Stomach (tissue), 9 donors: ENCODE measurements around the gene COPG2. TPM values are rescaled to one million over a fixed set of nuclear protein-coding genes. Genes with fewer than 3 reads are reported as not detected.

Experiments
- DNase-seq, 2 donors: peaks; one replicate each; pipeline versions ENCODE4 v3.0.0 to v3.0.0-alpha.2; 2013 to 2019
- H3K27ac ChIP-seq, 5 donors: fragments of 200-600 bp in 4 of 5; sonication (generic) in 4 of 5; one replicate each; pipeline ENCODE4 v1.5.1; 2013 to 2019; ENCODE audit warnings: mild to moderate bottlenecking in 1 of 5, moderate library complexity in 1 of 5
- H3K27me3 ChIP-seq, 3 donors: fragments of 200-600 bp; sonication (generic); one replicate each; pipeline ENCODE4 v1.5.1; 2017 to 2019; ENCODE audit warnings: mixed run types in 1 of 3
- H3K36me3 ChIP-seq, 4 donors: fragments of 200-600 bp; sonication (generic); 1 replicate in 3 of 4; 2 replicates in 1 of 4; pipeline ENCODE4 v1.5.1; 2016 to 2019
- H3K4me1 ChIP-seq, 4 donors: fragments of 200-600 bp; sonication (generic); one replicate each; pipeline ENCODE4 v1.5.1; 2016 to 2019
- H3K4me3 ChIP-seq, 4 donors: fragments of 200-600 bp; sonication (generic) in 3 of 4; one replicate each; pipeline ENCODE4 v1.5.1; 2016 to 2019; ENCODE audit warnings: mild to moderate bottlenecking in 1 of 4
- H3K9me3 ChIP-seq, 4 donors: fragments of 200-600 bp; sonication (generic); one replicate each; pipeline ENCODE4 v1.5.1; 2016 to 2019
- EP300 ChIP-seq: sonication (generic); formaldehyde crosslinking; IDR thresholded peaks from one replicate; pipeline ENCODE4 v1.6.1; 2017; ENCODE audit warnings: antibody characterized with exemption
- POLR2A ChIP-seq, 4 donors: fragments of 450-650 bp; IDR thresholded peaks; one replicate each; pipeline ENCODE4 v1.6.1; 2016; ENCODE audit warnings: antibody characterized with exemption in 4 of 4, control low read depth in 2 of 4, mild to moderate bottlenecking in 1 of 4, moderate library complexity in 1 of 4
- POLR2AphosphoS5 ChIP-seq, 3 donors: sonication (generic); formaldehyde crosslinking; IDR thresholded peaks; one replicate each; pipeline ENCODE4 v1.6.1; 2016; ENCODE audit warnings: antibody characterized with exemption in 3 of 3
- WGBS, 5 donors: extraction: QIAGEN DNeasy Blood & Tissue Kit in 3 of 5; methylation state at CpG; one replicate each; pipeline versions ENCODE4 v1.1.5 to v1.1.7; 2013 to 2018; 5-methylcytosine and 5-hydroxymethylcytosine counted together
- intact Hi-C: fragments of 100-400 bp; cut with DNase I; formaldehyde crosslinking; loops from one replicate; pipeline ENCODE4 v1.15.1; 2023; ENCODE audit warnings: low total_unique reads
- polyA plus RNA-seq, 3 donors: library from polyadenylated mRNA; stranded (reverse); fragments of 200-250 nt; gene quantifications; one replicate each; pipeline ENCODE4 v1.2.3, GENCODE V29; 2013
- total RNA-seq, 5 donors: library from RNA; depleted of rRNA; stranded (reverse); fragments of >200 nt; gene quantifications; one replicate each; pipeline versions ENCODE4 v1.1.0 to v1.2.3, GENCODE V29; 2014 to 2016
- TF ChIP-seq, protein P1 (sequence below), 7 experiments: fragments of 450-650 bp in 4 of 7; fragments of 200-600 bp in 3 of 7; sonication (generic) in 3 of 7; IDR thresholded peaks; one replicate each; pipeline ENCODE4 v1.5.1; 2016 to 2019; ENCODE audit warnings: antibody characterized with exemption in 7 of 7, control low read depth in 2 of 7, mild to moderate bottlenecking in 1 of 7
- donor health status: healthy with polysubstance abuse.
- donor health status: Bipolar disorder and iron deficiency.
- donor health status: healthy.

Gene COPG2
- total and polyA plus RNA-seq, 8 donors = 6.6 to 50.0 (median 7.7) TPM

- 80 to 94% (median 85%) methylated on average over 1 of the region's 1 CpG for WGBS, 5 donors
- no peak overlapping the region for H3K27ac ChIP-seq
- no peak overlapping the region for H3K4me3 ChIP-seq
- no peaks in the 10 kb centered on the region for H3K27me3 ChIP-seq
- DNase-seq = no peak
- TF ChIP-seq EP300 = no peak
- TF ChIP-seq, protein P1, sequence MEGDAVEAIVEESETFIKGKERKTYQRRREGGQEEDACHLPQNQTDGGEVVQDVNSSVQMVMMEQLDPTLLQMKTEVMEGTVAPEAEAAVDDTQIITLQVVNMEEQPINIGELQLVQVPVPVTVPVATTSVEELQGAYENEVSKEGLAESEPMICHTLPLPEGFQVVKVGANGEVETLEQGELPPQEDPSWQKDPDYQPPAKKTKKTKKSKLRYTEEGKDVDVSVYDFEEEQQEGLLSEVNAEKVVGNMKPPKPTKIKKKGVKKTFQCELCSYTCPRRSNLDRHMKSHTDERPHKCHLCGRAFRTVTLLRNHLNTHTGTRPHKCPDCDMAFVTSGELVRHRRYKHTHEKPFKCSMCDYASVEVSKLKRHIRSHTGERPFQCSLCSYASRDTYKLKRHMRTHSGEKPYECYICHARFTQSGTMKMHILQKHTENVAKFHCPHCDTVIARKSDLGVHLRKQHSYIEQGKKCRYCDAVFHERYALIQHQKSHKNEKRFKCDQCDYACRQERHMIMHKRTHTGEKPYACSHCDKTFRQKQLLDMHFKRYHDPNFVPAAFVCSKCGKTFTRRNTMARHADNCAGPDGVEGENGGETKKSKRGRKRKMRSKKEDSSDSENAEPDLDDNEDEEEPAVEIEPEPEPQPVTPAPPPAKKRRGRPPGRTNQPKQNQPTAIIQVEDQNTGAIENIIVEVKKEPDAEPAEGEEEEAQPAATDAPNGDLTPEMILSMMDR (IDR thresholded peaks at IDR 0.05) = no peak
- no peak for TF ChIP-seq POLR2A (IDR thresholded peaks at IDR 0.05)
- no peak for TF ChIP-seq POLR2AphosphoS5 (IDR thresholded peaks at IDR 0.05)
- H3K4me1 ChIP-seq = no peaks in the 10 kb centered on the region
- H3K9me3 ChIP-seq = no peaks in the 10 kb centered on the region
- intact Hi-C loops = no loop called here
- H3K36me3 ChIP-seq = peaks cover 0 to 42% (median 22%) of the 10 kb centered on the region in 4 donors
Measured at GRCh38 chr7:130650611-130651120, 17.9 kb downstream of the COPG2 start.

GRCh38 chr7:130649004-130649790 is 19.4 kb downstream of the COPG2 start:
- DNase-seq = no peak
- no peaks in the 10 kb centered on the region for H3K27me3 ChIP-seq
- no peaks in the 10 kb centered on the region for H3K4me1 ChIP-seq
- H3K36me3 ChIP-seq = peaks cover 0 to 55% (median 32%) of the 10 kb centered on the region in 4 donors
- H3K4me3 ChIP-seq = no peak overlapping the region
- intact Hi-C loops = no loop called here
- no peaks in the 10 kb centered on the region for H3K9me3 ChIP-seq
- no peak for TF ChIP-seq POLR2AphosphoS5 (IDR thresholded peaks at IDR 0.05)
- no peak for TF ChIP-seq POLR2A (IDR thresholded peaks at IDR 0.05)
- TF ChIP-seq, protein P1 (IDR thresholded peaks at IDR 0.05) = no peak
- no peak for TF ChIP-seq EP300
- WGBS, 5 donors = 84 to 92% (median 86%) methylated on average over 4 of the region's 4 CpGs
- no peak overlapping the region for H3K27ac ChIP-seq

GRCh38 chr7:130648580-130648979 is 20.0 kb downstream of the COPG2 start:
- TF ChIP-seq, protein P1 (IDR thresholded peaks at IDR 0.05) = no peak
- no peak for TF ChIP-seq POLR2AphosphoS5 (IDR thresholded peaks at IDR 0.05)
- no peak for TF ChIP-seq EP300
- TF ChIP-seq POLR2A (IDR thresholded peaks at IDR 0.05) = no peak
- no peaks in the 10 kb centered on the region for H3K4me1 ChIP-seq
- WGBS, 5 donors = 76 to 97% (median 90%) methylated on average over 5 of the region's 5 CpGs

DNA sequence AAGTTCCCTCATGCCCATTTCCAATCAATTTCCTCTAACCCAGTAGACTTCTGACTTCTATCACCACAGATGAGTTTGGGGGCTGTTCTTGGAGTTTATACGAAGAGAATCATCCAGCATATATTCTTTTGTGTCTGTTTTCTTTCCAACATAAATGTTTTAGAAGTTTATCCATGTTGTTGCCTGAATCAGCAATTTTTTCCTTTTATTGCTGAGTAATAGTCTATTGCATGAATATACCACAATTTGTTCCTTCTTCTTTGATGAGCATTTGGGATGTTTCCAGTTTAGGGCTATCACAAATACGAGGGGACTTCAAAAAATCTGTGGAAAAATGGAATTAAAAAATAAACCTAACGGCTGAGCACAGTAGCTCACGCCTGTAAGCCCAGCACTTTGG is 26.2 kb downstream of the COPG2 start:
- Histone ChIP-seq H3K27ac (no peak overlapping the region), H3K27me3 (no peaks in the 10 kb centered on the region), H3K36me3 (peaks cover 0 to 32% (median 18%) of the 10 kb centered on the region in 4 donors), H3K4me3 (no peak overlapping the region), H3K4me1 (no peaks in the 10 kb centered on the region), H3K9me3 (peaks cover 0 to 4% (median 0%) of the 10 kb centered on the region in 4 donors)
- 88 to 97% (median 97%) methylated on average over 4 of the region's 4 CpGs for whole genome bisulfite sequencing, 5 donors
- intact Hi-C loops = no loop called here
- no peak for TF ChIP-seq EP300
- no peak for TF ChIP-seq POLR2A (IDR thresholded peaks at IDR 0.05)
- no peak for TF ChIP-seq POLR2AphosphoS5 (IDR thresholded peaks at IDR 0.05)
- TF ChIP-seq, protein P1 (IDR thresholded peaks at IDR 0.05) = no peak
- no peak for DNase-seq

More at GRCh38 chr7:130648580-130648979, 20.0 kb downstream of the COPG2 start:
- DNase-seq = no peak
- Histone ChIP-seq H3K27ac (no peak overlapping the region), H3K9me3 (no peaks in the 10 kb centered on the region), H3K27me3 (no peaks in the 10 kb centered on the region), H3K36me3 (peaks cover 0 to 55% (median 32%) of the 10 kb centered on the region in 4 donors), H3K4me3 (no peak overlapping the region)
- intact Hi-C loops = no loop called here
